GM12801 (cell line): Measurements from ENCODE around the gene NHERF1.

Experiments used
- CTCF ChIP-seq: IDR thresholded peaks from one replicate; pipeline ENCODE4 v1.5.1; 2011; ENCODE audit warnings: control low read depth; ENCODE audit not compliant: insufficient read length; ENCODE audit errors: extremely low read depth

Gene NHERF1

GRCh38 chr17:74782571-74782970, 34.1 kb downstream of the NHERF1 start:
- TF ChIP-seq CTCF = no peak

- TF ChIP-seq CTCF = no peak
Measured at GRCh38 chr17:74784125-74784810, 35.8 kb downstream of the NHERF1 start.

GRCh38 chr17:74785096-74785980, 36.9 kb downstream of the NHERF1 start:
- TF ChIP-seq CTCF = no peak

- TF ChIP-seq CTCF = no peak
Measured at GRCh38 chr17:74785981-74786360, 37.5 kb downstream of the NHERF1 start.

- no peak for TF ChIP-seq CTCF
Measured at GRCh38 chr17:74786431-74787055, 38.1 kb downstream of the NHERF1 start.

- no peak for TF ChIP-seq CTCF
Measured at GRCh38 chr17:74790161-74791058, 42.0 kb downstream of the NHERF1 start.
